Peyer's patch (tissue), 4 donors: Measurements from ENCODE around the gene PTGER4. TPM values are rescaled to one million over a fixed set of nuclear protein-coding genes. Genes with fewer than 3 reads are reported as not detected.

ENCODE experiments used
- DNase-seq, 3 donors: peaks; one replicate each; pipeline ENCODE4 v3.0.0-alpha.2; 2017 to 2019
- H3K27ac ChIP-seq, 4 donors: fragments of 200-600 bp; sonication (generic); one replicate each; pipeline ENCODE4 v1.5.1; 2016 to 2019
- H3K27me3 ChIP-seq, 2 donors: fragments of 200-600 bp; sonication (generic); one replicate each; pipeline ENCODE4 v1.5.1; 2019
- H3K36me3 ChIP-seq, 3 donors: fragments of 200-600 bp; sonication (generic); one replicate each; pipeline ENCODE4 v1.5.1; 2016 to 2019
- H3K4me1 ChIP-seq, 4 donors: fragments of 200-600 bp; sonication (generic); one replicate each; pipeline ENCODE4 v1.5.1; 2016 to 2019
- H3K4me3 ChIP-seq, 4 donors: fragments of 200-600 bp; sonication (generic); 1 replicate in 3 of 4; 2 replicates in 1 of 4; pipeline ENCODE4 v1.5.1; 2016 to 2019; ENCODE audit warnings: mild to moderate bottlenecking in 1 of 4
- H3K9me3 ChIP-seq, 4 donors: fragments of 200-600 bp; sonication (generic); one replicate each; pipeline ENCODE4 v1.5.1; 2016 to 2019; ENCODE audit warnings: mild to moderate bottlenecking in 1 of 4
- POLR2A ChIP-seq, 2 donors: fragments of 450-650 bp; IDR thresholded peaks; one replicate each; pipeline ENCODE4 v1.5.1; 2017; ENCODE audit warnings: antibody characterized with exemption in 2 of 2, mild to moderate bottlenecking in 2 of 2, moderate library complexity in 2 of 2
- total RNA-seq, 4 donors: library from RNA; depleted of rRNA; stranded (reverse); fragments of >200 nt; gene quantifications; one replicate each; pipeline ENCODE4 v1.1.0, GENCODE V29; 2016
- TF ChIP-seq, protein P1 (sequence below), 6 experiments: fragments of 450-650 bp in 4 of 6; fragments of 200-600 bp in 2 of 6; sonication (generic) in 1 of 6; IDR thresholded peaks; one replicate each; pipeline ENCODE4 v1.5.1; 2017 to 2019; ENCODE audit warnings: antibody characterized with exemption in 6 of 6, mild to moderate bottlenecking in 3 of 6, moderate library complexity in 1 of 6

PTGER4 gene
- total RNA-seq, 4 donors from 2014 or later, result 47.9 to 134 (median 116) TPM

DNA sequence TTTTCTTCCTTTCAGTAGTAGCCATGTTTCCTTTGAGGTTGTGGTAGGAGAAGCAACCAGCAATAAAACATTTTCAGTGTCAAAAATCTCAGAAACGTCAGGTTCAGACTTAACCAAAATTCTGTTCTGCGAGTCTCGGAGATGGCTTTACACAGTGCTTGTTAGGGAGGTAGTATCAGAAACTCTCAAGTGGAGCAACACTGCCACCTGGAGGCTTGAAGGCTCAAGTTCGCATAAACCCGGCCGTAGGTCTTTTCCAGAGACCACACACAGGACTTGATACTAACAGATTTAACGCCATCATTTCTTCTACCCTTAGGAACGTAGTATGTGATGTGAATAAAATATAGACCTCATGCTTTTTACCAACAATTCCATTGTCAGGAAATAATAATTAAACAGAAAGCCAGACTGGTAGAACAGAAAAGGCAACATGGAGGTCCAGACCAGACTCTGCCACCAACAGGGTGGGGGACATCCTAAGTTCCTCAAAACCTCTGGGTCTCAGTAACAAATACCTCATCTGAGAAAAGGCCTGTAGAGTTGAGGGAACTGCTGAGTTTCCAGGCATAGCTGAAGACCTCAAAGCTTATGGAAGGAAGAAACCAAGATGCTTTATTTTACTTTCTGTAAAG, 8.5 kb downstream of the PTGER4 start:
- Histone ChIP-seq H3K4me3 (peak overlapping the region in 2 of 4 donors; percentile 66 to 75), H3K27me3 (no peaks in the 10 kb centered on the region), H3K27ac (peak overlapping the region in 2 of 4 donors; percentile 60 to 93), H3K36me3 (peaks cover 0 to 23% (median 0%) of the 10 kb centered on the region in 3 donors), H3K9me3 (no peaks in the 10 kb centered on the region), H3K4me1 (peaks cover 0 to 57% (median 3%) of the 10 kb centered on the region in 4 donors)
- DNase-seq, result peak; percentile 77 to 95 (median 80)
- no peak for TF ChIP-seq POLR2A (IDR thresholded peaks at IDR 0.05)
- TF ChIP-seq, protein P1, sequence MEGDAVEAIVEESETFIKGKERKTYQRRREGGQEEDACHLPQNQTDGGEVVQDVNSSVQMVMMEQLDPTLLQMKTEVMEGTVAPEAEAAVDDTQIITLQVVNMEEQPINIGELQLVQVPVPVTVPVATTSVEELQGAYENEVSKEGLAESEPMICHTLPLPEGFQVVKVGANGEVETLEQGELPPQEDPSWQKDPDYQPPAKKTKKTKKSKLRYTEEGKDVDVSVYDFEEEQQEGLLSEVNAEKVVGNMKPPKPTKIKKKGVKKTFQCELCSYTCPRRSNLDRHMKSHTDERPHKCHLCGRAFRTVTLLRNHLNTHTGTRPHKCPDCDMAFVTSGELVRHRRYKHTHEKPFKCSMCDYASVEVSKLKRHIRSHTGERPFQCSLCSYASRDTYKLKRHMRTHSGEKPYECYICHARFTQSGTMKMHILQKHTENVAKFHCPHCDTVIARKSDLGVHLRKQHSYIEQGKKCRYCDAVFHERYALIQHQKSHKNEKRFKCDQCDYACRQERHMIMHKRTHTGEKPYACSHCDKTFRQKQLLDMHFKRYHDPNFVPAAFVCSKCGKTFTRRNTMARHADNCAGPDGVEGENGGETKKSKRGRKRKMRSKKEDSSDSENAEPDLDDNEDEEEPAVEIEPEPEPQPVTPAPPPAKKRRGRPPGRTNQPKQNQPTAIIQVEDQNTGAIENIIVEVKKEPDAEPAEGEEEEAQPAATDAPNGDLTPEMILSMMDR (IDR thresholded peaks at IDR 0.05), result peak; percentile 80 to 96 (median 90)

DNA sequence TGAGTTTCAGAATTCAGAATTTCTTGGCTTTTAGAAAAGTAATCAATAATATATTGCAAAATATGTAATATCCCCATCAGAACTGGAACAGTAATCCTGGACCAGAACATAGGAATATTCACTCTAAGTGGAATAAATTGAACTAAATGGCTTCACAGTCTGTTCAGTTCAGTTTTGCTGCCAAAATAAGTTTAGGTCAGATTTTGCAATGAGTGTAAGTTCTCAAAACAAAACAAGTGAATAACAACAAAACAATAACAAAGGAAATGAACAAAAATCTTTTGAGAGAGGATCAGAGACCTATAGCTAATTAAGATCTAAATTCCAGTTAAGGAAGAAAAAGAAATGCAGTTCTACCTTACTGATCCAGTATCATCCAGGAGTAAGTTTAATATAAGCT, 9.3 kb downstream of the PTGER4 start:
- Histone ChIP-seq H3K4me3 (no peak overlapping the region), H3K27ac (peak overlapping the region in 1 of 4 donors; percentile 25), H3K4me1 (peaks cover 0 to 54% (median 3%) of the 10 kb centered on the region in 4 donors), H3K9me3 (no peaks in the 10 kb centered on the region), H3K27me3 (no peaks in the 10 kb centered on the region), H3K36me3 (peaks cover 0 to 27% (median 0%) of the 10 kb centered on the region in 3 donors)
- no peak for TF ChIP-seq POLR2A (IDR thresholded peaks at IDR 0.05)
- TF ChIP-seq, protein P1 (IDR thresholded peaks at IDR 0.05), result no peak
- DNase-seq, result no peak

DNA sequence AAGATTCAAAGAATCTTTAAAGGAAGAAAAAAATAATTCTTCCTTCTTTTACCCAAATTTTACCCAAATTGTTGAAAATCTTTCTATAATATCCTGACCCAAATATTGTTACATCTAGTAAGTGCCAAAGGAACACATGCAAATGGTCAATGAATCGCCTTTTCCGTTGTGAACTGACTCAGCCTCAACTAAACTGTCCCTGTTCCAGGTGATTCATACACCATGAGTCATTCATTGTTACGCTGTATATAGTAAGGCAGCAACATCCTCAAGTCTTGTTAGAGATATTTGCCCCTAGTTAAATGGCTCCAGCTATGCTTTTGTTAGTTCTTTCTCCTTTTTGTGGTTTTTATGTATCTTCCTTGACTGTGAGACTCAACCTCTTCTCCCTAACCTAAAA, 9.7 kb downstream of the PTGER4 start:
- Histone ChIP-seq H3K36me3 (peaks cover 0 to 32% (median 0%) of the 10 kb centered on the region in 3 donors), H3K27ac (no peak overlapping the region), H3K4me3 (no peak overlapping the region), H3K4me1 (peaks cover 0 to 54% (median 3%) of the 10 kb centered on the region in 4 donors), H3K27me3 (no peaks in the 10 kb centered on the region), H3K9me3 (no peaks in the 10 kb centered on the region)
- peak in 1 of 3 donors; percentile 57 for DNase-seq
- TF ChIP-seq, protein P1 (IDR thresholded peaks at IDR 0.05), result no peak
- no peak for TF ChIP-seq POLR2A (IDR thresholded peaks at IDR 0.05)

DNA sequence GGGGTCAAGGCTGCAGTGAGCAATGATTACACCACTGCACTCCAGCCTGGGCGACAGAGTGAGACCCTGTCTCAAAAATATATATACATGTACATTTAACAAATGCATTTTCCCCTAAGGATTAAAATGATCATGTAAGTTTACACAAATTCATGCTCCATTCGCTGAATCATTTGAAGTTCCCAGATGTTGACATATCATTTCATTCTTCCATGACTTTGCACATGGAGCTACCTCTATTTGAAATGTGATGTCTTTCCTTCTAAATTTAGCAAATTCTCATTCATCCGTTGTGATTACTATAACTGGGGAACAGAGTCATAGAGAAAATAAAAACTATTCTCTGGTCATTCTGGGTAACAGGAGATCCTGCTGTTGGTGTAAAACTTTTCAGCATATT, 10.6 kb downstream of the PTGER4 start:
- Histone ChIP-seq H3K4me3 (no peak overlapping the region), H3K36me3 (peaks cover 0 to 37% (median 0%) of the 10 kb centered on the region in 3 donors), H3K27me3 (no peaks in the 10 kb centered on the region), H3K27ac (no peak overlapping the region), H3K4me1 (peaks cover 0 to 53% (median 3%) of the 10 kb centered on the region in 4 donors), H3K9me3 (no peaks in the 10 kb centered on the region)
- TF ChIP-seq, protein P1 (IDR thresholded peaks at IDR 0.05), result no peak
- TF ChIP-seq POLR2A (IDR thresholded peaks at IDR 0.05), result no peak
- DNase-seq, result no peak

DNA sequence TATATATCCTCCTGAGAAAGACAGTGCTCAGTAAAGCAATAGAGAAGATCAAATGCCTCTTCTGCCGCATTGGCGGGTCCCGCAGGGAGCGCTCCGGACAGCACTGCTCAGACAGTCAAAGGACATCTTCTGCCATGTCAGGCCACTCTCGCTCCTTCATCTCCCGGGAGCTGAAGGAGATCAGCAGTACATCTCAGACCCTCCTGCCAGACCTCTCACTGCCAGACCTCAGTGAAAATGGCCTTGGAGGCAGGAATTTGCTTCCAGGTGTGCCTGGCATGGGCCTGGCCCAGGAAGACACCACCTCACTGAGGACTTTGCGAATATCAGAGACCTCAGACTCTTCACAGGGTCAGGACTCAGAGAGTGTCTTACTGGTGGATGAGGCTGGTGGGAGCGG, 12.2 kb downstream of the PTGER4 start:
- Histone ChIP-seq H3K36me3 (peaks cover 0 to 37% (median 0%) of the 10 kb centered on the region in 3 donors), H3K9me3 (no peaks in the 10 kb centered on the region), H3K4me3 (no peak overlapping the region), H3K27ac (no peak overlapping the region), H3K4me1 (peaks cover 0 to 36% (median 3%) of the 10 kb centered on the region in 4 donors), H3K27me3 (no peaks in the 10 kb centered on the region)
- TF ChIP-seq, protein P1 (IDR thresholded peaks at IDR 0.05), result no peak
- TF ChIP-seq POLR2A (IDR thresholded peaks at IDR 0.05), result no peak
- DNase-seq, result no peak
